AG04450 (cell line): Measurements from ENCODE around the gene PSMA7. TPM values are rescaled to one million over a fixed set of nuclear protein-coding genes. Genes with fewer than 3 reads are reported as not detected.

Experiments
- CTCF ChIA-PET: fragments of 300-600, 350-600 bp; formaldehyde crosslinking; extraction: SDS; loops from one replicate; lab custom pipeline; 2022; ENCODE audit warnings: antibody characterized with exemption, inconsistent platforms; lab: Charles Lee
- POLR2A ChIA-PET: fragments of 350-600 bp; formaldehyde crosslinking; extraction: SDS; loops from one replicate; lab custom pipeline; 2021; ENCODE audit warnings: antibody characterized with exemption, inconsistent platforms; lab: Yijun Ruan, JAX
- DNase-seq: peaks from one replicate; pipeline ENCODE4 v3.0.0-alpha.2; 2011; ENCODE audit warnings: low read depth, low spot score
- H3K27ac ChIP-seq: one replicate; pipeline ENCODE4 v1.5.1; 2012; ENCODE audit warnings: low read depth, low read length, control low read depth
- H3K27me3 ChIP-seq: one replicate; pipeline ENCODE4 v1.6.0; 2012; ENCODE audit warnings: low read length; ENCODE audit not compliant: control insufficient read depth, insufficient read depth
- H3K4me3 ChIP-seq: 2 replicates; pipeline ENCODE4 v1.5.1; 2011; ENCODE audit warnings: mild to moderate bottlenecking, low read depth, low read length, control low read depth
- H3K9me3 ChIP-seq: 2 replicates; pipeline ENCODE4 v1.5.1; 2012; ENCODE audit warnings: low read length; ENCODE audit not compliant: control insufficient read depth, insufficient read depth
- polyA plus RNA-seq: library from polyadenylated mRNA; depleted of rRNA; stranded (reverse); fragments of >200 nt; gene quantifications from 2 replicates; pipeline ENCODE4 v1.2.3, GENCODE V29; 2011
- TF ChIP-seq, protein P1 (sequence below): IDR thresholded peaks from 2 replicates; pipeline ENCODE4 v1.5.1; 2011; ENCODE audit warnings: low read depth, low read length, control low read depth, inconsistent platforms

Gene PSMA7
- polyA plus RNA-seq, 1 experiment: 368 TPM

DNA sequence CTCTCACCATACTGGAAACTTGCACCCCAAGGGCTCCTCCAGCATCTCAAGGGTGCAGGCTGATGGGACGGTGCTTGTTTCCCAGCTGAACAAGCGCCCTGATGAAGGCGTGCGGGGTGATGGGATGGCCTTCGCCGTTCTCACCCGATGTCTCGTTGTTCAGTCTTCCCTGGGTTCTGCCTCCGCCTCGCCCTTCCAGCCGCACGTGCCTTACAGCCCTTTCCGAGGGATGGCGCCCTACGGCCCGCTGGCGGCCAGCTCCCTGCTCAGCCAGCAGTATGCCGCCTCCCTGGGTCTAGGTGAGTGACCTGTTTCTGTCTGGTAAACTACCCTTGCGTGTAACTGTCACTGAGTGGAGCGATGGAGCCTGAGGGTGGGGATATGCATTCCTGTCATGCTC lies 17.1 kb downstream of the PSMA7 start:
- no peaks in the 10 kb centered on the region; the same call in 1 of the 2 replicates for H3K9me3 ChIP-seq
- H3K27me3 ChIP-seq: no peaks in the 10 kb centered on the region
- no peak overlapping the region for H3K4me3 ChIP-seq
- TF ChIP-seq, protein P1, sequence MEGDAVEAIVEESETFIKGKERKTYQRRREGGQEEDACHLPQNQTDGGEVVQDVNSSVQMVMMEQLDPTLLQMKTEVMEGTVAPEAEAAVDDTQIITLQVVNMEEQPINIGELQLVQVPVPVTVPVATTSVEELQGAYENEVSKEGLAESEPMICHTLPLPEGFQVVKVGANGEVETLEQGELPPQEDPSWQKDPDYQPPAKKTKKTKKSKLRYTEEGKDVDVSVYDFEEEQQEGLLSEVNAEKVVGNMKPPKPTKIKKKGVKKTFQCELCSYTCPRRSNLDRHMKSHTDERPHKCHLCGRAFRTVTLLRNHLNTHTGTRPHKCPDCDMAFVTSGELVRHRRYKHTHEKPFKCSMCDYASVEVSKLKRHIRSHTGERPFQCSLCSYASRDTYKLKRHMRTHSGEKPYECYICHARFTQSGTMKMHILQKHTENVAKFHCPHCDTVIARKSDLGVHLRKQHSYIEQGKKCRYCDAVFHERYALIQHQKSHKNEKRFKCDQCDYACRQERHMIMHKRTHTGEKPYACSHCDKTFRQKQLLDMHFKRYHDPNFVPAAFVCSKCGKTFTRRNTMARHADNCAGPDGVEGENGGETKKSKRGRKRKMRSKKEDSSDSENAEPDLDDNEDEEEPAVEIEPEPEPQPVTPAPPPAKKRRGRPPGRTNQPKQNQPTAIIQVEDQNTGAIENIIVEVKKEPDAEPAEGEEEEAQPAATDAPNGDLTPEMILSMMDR: no peak
- CTCF ChIA-PET: interaction anchor here (2.6 kb wide), 1 partner anchor 10 kb away, joined by 17 read pairs; no protein-coding TSS in a partner anchor
- DNase-seq: no peak
- POLR2A ChIA-PET: interaction anchor here (1.5 kb wide), 1 partner anchor 10 kb away, joined by 4 read pairs; no protein-coding TSS in a partner anchor
- no peak overlapping the region for H3K27ac ChIP-seq

DNA sequence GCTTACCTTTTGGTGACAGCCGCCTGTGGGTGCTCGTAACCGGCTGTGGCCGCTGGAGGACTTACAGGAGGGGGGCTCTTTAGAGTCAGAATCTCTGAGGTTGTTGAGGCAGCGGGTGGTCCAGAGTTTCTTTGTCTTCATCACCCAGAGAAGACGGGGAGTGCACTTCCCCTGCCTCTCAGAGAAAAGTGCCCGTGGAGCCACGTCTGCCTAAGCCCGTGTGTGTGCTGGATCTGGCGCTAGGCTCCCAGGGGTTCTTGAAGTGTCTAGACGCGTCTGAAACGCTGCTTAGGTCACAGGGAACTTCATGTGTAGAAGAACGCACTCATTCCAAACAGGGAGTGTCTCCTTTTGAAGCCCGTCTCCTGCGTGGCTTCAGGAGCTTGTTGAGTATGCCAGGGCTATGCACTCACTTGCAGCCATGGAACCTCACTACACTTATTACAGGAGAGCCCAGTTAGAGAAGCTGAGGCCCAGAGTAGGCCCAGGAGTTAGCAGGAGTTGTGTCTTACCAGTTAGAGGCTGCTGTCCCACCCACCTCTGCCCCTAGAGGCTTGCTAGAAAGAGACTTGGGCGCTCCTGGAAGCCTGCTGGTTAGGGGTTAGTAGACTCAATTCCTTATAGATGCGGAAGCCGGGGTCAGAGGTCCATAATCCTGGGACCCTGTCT lies 19.6 kb downstream of the PSMA7 start:
- DNase-seq: no peak
- TF ChIP-seq, protein P1: peak; percentile 31
- Histone ChIP-seq H3K9me3 (no peaks in the 10 kb centered on the region; the same call in 1 of the 2 replicates), H3K4me3 (peak overlapping the region; percentile 82), H3K27ac (no peak overlapping the region), H3K27me3 (peaks cover 5% of the 10 kb centered on the region)
- POLR2A ChIA-PET: no interaction called here
- CTCF ChIA-PET: interaction anchor here (1.0 to 1.5 kb wide), 5 partner anchors 12 to 113 kb away, joined by 3 to 7 read pairs (median 4); no protein-coding TSS in a partner anchor

DNA sequence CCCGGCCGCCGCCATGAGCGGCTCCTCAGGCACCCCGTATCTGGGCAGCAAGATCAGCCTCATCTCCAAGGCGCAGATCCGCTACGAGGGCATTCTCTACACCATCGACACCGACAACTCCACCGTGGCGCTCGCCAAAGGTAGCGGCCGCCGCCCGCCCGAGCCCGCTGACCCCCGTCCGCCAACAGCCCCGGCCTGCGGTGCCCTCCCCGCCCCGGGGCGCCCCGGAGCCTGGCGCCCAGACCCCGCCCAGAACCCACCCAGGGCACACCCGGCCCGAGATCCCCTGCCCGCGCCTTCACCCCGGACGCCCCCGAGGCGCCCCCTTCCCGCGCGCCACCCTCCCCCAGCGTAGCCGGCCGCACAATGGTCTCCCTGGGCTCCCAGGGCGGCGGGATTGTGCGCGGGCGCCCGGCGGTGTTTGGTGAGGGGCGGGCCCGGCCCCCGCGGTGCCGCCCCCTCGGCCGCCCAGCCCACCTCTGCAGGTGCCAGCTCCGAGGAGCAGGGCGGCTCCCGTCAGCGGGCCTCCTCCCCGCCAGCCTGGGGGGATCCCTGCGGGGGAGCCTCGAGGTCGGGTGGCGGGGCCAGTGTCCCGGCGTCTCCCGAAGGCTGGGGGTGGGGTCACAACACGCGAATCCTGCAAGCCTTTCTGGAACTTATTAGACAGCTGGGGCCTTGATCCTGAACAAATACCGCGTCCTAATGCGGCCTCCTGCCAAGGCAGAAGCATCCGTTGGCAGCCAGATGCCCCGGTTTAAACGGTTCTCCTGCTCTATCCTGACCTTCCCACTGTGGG lies 20.3 kb downstream of the PSMA7 start:
- H3K27me3 ChIP-seq: peaks cover 9% of the 10 kb centered on the region
- no peaks in the 10 kb centered on the region; the same call in 1 of the 2 replicates for H3K9me3 ChIP-seq
- DNase-seq: no peak
- ChIA-PET POLR2A (interaction anchor here (0.6 to 2.7 kb wide), 7 partner anchors 12 to 324 kb away, joined by 3 to 27 read pairs (median 3); partner anchors contain the start of gene TAF4), CTCF (interaction anchor here (1.0 to 1.5 kb wide), 5 partner anchors 13 to 113 kb away, joined by 3 to 7 read pairs (median 4); no protein-coding TSS in a partner anchor)
- H3K4me3 ChIP-seq: peak overlapping the region; percentile 82
- TF ChIP-seq, protein P1: no peak
- H3K27ac ChIP-seq: no peak overlapping the region

DNA sequence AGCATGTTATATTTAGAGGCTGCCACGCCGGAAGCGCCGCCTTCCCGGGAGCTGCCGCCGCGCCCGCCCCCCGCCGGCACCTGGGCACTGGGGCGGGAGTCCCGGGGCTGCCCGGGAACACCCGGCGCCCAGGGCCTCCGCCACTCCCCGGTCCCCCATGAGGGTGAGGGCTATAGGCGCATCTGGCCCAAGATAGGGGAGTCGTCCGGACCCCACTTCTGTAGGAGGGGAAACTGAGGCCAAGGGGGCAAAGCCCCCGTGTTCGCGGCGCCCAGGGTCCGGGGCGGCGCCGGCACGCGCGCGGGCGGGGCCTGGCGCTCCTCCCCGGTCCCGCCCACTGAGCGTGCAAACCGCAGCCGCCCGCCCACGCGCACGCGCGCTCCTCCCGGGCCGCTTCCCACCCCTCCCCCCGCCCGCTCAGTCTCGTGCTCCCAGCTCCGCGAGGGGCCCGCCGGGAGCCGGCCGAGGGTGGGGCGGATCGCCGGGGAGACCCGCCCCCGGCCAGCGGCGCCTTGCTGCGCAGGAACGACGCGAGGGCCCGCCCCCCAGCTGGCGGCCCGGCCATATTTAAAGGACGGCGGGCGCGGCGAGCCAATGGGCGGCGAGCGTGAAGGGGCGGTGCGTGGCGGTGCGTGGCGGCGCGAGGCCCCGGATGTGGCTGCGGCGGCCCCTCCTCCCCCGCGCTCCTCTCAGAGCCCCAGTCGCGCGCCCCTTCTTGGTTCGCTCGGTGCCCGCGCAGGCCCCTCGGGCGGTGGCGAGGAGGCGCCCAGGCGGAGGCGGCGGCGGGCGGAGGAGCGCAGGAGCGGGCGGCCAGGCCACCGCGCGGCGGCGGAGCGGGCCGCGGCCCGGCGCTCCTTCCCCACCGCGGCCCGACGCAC lies 21.2 kb downstream of the PSMA7 start, which contains the start of gene LSM14B:
Gene LSM14B, plus strand, starts transcription at position 700 of the 878 bp plus-strand sequence. CDS start 192 bp downstream, outside the sequence.
- Histone ChIP-seq H3K27me3 (peaks cover 17% of the 10 kb centered on the region), H3K27ac (peak within 1 kb of the TSS; percentile 89), H3K4me3 (peak within 1 kb of the TSS; percentile 82), H3K9me3 (peaks cover 5% of the 10 kb centered on the region; the same call in 1 of the 2 replicates)
- ChIA-PET CTCF (interaction anchor here (0.7 to 1.2 kb wide), 2 partner anchors 96 to 112 kb away, joined by 3 read pairs; no protein-coding TSS in a partner anchor), POLR2A (interaction anchor here (0.6 to 2.7 kb wide), 10 partner anchors 13 to 323 kb away, joined by 3 to 27 read pairs (median 4); partner anchors contain the start of gene TAF4)
- TF ChIP-seq, protein P1: no peak
- peak; percentile 87 for DNase-seq
